NCI-H526 (cell line): Measurements from ENCODE around the gene R3HDM1.
A peak's percentile ranks its signal among the peaks of the same experiment; 100 is the strongest.
"Not testable (repeated sequence)": the region's sequence is repeated elsewhere in the genome, so short reads cannot be mapped to it uniquely, and the experiment has no call there.

Experiments used
- DNase-seq, 2 experiments: peaks; one replicate each; lab custom pipeline; 2025; lab: John Stamatoyannopoulos, UW

R3HDM1 gene

DNA sequence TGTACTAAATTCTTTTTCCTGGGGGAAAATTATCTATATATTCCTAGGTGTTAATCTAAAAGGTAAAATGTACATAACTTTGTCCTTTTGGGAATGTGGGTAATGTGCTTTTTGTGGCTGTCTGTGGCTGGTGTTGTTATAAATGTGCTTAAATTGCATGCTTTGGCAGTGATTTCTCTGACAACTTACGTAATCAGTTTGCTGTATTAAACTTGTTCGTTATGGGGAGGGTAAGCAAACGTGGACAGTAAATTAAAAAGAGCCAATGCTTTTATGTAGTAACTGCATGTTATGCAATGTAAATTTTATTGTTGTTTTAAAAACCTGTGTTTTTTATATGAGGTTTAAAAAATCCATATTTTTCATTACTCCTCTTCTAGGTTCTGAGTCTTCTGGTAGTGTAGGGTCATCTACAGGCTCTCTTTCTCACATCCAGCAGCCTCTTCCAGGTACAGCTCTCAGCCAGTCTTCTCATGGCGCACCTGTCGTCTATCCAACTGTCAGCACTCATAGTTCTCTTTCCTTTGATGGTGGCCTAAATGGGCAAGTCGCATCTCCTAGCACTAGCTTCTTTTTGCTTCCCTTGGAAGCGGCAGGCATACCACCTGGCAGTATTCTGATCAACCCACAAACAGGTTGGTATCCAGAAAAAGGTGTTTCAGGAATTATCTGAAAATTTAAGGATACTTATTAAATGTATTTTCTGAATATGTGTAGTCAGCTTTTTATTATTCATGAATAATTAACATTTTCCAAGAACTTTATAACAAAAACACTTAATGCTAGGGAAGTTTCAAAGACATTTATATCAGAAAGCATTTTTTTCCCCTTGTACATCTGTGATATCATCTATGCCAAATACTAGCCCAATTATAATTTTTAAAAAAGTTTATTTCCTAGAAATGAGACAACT lies 110.1 kb downstream of the R3HDM1 start:
- no peak for DNase-seq

DNA sequence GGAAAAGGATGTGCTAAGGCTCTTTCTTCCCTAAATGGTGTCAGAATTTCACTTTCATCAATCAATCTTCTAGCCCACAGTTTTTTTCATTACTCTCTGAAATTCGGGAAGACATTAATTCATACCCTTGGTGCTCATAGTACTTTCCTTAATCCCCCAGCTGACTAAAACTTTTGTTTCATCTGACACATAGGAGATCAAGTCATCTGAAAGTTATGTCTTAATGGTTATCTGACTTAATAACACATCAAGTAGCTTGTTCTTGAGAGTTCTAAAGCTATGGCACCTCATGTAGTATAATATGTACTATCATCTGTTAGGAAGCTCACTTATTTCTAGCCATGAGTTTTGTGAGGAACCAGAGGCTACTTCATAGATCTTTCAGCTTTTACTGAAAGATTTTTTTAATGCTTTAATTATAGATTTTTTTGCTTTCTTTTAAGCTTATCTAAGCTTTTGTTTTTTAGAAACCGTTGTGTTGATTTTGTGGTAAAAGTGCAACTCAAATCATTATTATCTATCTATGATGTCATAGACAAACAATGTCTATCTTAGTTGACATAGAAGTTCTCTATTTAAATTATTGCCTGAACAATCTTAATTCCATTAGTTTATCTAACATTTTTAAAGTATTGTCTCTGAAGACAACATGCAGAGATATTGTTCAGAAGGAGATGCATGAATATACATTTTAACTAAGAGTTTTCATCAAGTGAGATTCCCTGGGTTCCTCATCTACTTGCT lies 116.7 kb downstream of the R3HDM1 start:
- no peak for DNase-seq

DNA sequence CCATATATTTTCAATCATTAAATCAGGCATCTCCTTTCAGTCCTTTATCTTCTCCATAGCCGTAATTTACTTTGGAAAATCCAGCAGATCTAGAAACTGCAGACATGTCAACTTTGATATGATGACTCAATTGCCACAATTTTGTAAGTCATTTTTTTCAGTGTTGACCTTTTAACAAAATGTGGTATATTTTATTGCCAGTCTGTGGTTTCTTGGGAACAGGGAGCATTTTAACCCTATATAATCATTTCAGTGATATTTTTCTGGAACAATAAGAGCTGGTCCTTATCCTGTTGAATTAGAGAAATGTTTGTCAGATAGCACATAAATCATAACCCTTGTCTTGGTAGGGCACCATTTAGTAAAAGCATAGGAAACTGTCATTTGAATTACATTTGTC lies 119.4 kb downstream of the R3HDM1 start:
- no peak for DNase-seq

DNA sequence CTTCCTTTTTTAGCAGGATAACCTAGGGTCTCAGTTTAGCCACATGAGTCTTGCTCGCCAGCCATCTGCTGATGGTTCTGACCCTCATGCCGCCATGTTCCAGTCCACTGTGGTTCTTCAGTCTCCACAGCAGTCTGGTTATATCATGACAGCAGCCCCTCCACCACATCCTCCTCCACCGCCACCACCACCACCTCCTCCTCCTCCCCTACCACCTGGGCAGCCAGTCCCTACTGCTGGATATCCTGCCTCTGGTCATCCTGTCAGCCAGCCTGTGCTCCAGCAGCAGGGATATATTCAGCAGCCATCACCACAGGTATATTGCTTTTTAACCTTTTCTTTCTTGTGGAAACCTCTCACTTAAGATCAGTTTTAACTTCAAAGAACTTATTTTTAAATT lies 120.4 kb downstream of the R3HDM1 start:
- DNase-seq, result no peak

DNA sequence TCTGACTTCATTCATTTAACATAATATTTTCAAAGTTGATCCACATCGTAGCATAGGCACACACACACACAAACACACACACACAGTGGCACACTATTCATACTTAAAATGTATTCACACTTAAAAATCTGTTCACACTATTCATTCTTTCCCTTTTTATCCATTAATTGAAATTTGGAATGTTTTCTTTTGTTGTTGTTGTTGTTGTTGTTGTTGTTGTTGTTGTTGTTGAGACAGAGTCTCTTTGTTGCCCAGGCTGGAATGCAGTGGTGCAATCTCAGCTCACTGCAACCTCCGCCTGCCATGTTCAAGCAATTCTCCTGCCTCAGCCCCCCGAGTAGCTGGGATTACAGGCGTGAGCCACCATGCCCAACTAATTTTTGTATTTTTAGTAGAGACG lies 123.0 kb downstream of the R3HDM1 start:
- not testable (repeated sequence) for DNase-seq

DNA sequence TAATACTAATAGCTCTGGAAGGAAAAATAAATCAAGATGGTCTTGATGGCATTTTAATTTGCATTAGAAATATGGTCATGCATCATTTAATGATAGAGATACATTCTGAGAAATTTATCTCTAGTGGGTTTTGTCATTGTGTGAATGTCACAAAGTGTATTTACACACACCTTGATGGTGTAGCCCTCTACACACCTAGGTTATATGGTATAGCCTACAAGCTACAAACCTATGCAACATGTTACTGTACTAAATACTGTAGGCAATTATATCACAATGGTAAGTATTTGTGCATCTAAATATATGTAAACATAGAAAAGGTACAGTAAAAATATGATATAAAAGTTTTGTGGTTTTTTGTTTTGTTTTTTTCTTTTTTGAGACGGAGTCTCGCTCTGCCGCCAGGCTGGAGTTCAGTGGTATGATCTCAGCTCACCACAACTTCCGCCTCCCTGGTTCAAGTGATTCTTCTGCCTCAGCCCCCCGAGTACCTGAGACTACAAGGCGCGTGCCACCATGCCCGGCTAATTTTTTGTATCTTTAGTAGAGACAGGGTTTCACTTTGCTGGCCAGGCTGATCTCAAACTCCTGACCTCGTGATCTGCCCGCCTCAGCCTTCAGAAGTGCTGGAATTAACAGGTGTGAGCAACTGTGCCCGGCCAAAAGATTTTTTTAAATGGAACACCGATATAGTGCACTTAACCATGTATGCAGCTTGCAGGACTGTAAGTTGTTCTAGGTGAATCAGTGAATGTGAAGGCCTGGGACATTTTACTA lies 126.7 kb downstream of the R3HDM1 start:
- DNase-seq, result no peak

DNA sequence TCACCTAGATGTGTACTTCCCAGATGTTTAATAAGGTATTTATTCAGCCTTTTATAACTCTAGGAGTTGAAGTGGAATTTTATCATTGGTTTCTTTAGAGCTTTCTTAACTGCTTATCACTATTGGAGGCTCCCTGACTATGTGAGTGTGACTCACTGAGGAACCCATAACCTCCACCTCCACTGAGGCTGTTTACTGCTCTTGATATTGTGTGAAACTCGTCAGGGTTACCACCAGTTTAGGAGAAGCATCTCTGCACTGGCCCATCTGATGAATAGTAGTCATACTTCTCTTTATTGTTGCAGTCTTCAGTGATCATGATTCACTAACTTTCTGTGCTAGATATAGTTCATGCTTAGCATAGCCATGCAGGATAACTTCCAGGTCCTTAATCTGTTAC lies 130.8 kb downstream of the R3HDM1 start:
- DNase-seq, result no peak

DNA sequence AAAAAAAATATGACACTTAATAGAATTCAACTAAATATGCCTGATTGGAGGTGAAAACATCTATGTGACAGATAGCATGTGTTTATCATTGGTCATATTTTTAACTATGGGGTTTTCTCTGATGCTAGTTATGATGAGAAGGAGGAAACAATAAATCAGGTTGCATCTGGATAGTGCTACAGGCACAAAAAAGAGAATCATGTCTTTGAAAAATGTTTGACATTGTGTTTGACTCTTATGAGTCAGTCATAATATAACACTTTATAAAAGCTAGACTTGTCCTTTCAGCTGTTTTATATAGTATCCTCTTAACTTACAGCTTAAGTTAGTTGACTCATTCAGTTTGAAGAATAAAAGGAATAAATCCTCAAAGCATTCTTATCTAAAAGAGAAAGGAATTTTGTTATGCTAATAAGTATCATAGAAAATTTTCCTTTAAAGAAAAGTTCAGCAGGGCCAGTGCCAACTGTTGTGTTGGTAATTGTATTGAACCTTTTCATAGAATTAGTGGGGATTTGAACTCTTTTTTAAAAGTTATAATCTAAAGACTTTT lies 131.9 kb downstream of the R3HDM1 start:
- DNase-seq, result no peak

DNA sequence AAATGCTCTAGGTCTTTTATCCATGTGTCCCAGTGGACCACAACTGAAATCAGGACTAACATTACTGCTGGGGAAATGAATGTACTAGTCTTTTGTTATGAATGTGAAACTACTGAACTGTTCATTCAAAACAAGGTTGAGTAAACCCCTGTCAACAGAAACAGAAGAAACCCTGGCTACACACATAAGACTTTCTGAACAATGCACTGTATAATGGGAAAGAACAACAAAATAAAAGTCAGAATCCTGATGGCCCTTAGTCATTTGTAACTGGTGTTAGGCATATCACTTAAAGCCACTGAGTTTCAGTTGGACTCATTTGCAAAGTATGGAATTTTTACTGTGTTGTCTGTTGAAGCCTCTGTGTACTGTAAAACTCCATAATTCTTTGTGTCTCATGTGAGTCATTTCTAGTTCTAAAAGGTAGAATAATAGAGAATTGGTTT lies 133.4 kb downstream of the R3HDM1 start:
- DNase-seq, result peak; percentile 43 to 52

DNA sequence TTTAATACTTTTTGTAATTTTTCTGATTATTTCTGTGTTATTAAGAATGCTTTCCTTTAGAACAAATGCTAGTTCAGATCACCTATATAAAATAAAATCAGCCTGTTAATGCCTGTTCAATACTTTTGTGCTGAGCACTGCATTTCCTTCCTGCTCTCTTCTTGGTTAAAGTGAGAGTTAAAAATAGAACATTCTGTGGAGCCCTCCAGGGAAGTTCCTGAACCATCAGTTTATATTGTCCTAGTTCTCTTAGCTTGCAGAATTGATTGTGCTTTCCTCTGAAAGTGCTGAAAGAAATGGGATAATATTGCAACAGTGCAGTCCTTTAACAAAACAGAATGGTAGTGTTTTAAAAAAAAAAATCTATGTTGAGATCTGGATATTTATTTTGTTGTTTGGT lies 135.8 kb downstream of the R3HDM1 start:
- no peak for DNase-seq

DNA sequence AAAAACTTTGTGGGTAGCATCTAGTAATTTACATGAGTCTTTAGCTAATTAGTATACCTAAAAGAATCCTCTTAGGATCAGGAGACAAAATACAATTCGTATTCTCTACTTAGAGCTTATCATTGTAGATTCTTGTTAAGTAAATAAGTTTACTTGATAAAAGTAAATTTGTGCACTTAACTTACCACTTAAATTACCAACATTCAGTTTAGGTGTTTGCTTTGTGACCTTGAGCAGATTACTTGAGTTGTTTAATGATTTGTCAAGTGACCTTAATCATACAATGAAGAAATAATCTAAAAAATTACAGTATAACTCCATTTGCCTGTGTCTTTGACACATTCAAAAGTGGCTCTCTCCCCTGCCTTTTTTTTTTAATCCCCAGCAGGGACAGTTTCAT lies 143.2 kb downstream of the R3HDM1 start:
- no peak for DNase-seq

DNA sequence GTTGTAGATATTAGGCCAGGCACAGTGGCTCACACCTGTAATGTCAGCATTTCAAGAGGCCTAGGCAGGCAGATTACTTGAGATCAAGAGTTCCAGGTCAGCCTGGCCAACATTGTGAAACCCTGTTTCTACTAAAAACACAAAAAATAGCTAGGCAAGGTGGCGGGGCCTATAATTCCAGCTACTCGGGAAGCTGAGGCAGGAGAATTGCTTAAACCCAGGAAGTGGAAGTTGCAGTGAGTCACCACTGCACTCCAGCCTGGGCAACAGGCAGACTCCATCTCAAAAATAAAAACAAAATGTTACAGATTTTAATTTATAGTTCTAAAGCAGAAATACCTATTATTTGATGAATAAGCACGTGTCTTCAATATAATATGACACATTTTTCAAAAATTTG lies 144.7 kb downstream of the R3HDM1 start:
- no peak for DNase-seq

DNA sequence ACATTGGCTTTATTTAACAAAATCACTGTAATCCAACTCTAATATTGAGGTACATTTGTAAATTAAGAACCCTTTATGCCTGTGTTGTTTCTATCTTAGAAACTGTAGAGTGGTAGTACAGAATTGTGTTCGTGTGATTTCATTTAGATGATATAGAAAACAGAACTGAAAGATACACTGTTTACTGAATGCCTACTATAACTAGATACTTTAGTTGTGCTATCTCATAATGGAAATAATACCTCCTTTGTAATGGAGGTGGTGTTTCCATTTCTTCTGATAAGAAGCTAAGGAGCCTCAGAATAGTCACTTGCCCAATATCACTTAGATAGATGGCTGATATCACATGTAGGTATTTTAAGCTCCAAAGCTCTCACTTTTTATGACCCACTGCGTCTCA lies 147.8 kb downstream of the R3HDM1 start:
- no peak for DNase-seq

DNA sequence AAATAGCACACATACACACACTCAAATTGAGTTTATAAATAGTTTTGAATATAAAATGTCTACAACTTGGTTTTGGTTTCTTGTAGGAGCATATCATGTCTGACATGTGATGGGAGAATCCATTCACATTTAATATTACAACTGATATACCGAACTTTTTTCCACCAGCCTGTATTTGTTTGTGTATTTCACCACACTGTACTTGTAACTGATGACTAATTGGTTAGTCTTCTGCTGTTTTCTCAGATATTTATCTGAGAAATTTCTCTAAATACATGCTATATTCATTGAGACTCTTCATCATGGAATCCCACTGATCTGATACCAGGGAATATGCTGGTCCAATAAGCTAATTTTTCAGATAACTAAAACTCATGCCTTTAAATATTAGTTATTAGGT lies 154.1 kb downstream of the R3HDM1 start:
- DNase-seq, result no peak

DNA sequence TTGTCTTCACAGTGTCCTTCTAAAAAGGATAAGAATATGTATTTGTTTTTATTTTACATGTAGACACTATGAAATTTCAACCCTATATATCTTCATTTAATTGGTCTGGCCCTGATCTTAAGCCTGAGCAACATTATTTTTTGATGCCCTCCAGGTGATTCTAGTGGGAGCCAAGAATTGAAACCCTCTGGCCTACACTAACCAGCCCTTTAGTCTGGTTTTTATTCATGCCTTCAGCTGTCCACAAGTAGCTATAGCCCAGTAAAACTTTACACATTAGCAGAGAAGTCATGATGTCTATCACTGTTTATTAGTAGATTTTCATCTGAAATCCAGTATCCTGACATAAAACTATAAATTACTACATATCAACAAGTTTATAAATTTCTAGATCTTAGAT lies 157.7 kb downstream of the R3HDM1 start:
- no peak for DNase-seq

DNA sequence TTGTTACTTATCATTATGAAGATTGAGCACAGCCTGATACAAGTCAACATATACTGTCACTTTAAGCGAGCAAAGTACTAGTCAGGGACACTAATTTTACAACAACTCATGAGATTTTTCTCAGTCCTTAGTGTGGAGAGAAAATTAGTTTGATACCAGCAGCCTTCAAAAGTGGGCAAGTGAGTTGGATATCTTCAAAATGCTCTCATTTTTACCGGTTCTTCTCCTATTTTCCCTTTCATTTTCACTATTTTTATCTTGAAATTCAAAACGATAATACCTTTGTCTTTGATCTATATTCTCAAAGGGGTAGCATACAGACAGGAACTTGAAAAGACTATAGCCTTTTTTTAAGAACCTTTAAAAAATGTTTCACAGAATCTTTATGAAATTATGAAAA lies 158.4 kb downstream of the R3HDM1 start:
- DNase-seq, result no peak

DNA sequence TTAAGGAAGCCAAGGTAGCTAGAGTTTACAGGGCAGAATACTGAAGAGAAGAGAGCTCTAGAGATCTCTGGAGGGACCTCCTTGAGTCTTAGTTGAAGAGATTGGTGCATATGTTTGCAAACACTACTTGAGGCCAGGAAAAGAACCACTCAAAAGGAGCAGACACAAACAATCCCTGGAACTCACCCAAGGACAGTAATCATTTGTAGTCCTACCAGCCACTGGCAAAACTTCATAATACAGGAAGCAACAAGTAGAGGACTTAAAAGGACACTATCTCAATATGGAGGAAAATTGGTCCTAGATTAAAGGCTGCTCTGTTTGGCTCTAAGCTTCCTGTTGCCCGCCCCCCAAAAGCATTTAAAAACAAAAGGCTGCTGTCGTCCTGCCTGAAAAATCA lies 163.4 kb downstream of the R3HDM1 start:
- no peak for DNase-seq

DNA sequence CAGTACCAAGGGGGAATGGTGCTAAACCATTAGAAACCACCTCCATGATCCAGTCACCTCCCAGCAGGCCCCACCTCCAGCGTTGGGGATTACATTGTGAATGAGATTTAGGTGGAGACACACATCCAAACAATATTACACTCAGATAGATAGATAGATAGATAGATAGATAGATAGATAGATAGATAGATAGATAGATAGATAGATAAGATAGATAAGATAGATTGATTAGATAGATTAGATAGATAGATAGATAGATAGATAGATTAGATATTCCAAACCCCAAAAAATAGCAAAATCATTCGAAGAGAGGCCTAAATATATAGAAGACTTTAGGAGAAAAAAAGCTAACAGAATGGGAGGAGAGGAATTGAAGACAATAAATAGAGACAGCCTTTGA lies 167.6 kb downstream of the R3HDM1 start:
- DNase-seq, result no peak

DNA sequence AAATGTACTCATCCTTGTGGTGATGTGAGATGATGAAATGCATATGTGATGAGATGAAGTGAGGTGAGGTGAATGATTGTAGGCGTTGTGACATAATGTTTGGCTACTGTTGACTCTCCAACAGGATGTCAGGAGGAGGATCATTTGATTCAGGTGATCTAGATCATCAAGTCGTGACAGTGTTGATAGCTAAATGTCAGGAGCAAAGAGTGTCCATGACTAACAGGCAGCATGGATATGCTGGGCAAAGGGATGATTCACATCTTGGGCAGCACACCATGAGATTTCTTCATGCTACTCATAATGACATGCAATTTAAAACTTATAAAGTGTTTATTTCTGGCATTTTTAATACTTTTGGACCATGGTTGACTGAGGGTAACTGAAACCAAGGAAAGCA lies 170.2 kb downstream of the R3HDM1 start:
- no peak for DNase-seq

DNA sequence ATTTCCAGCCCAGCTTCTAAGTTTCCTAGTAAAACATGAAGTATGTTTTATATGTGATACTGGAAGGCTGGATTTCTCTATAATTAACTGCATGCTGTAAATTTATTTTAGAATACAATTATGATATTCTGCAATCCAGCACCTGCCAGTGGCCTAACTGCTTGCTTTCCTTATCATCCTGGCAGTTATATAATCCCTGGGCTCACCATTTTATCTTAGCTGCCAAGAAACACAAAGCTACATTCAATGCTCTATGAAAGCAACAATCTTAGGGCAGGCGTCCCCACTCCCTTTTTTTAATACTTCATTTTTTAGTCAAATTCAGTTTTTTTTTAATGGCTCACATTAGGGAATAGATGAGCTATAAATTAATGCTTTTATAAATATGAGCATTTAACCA lies 172.0 kb downstream of the R3HDM1 start:
- DNase-seq, result no peak

DNA sequence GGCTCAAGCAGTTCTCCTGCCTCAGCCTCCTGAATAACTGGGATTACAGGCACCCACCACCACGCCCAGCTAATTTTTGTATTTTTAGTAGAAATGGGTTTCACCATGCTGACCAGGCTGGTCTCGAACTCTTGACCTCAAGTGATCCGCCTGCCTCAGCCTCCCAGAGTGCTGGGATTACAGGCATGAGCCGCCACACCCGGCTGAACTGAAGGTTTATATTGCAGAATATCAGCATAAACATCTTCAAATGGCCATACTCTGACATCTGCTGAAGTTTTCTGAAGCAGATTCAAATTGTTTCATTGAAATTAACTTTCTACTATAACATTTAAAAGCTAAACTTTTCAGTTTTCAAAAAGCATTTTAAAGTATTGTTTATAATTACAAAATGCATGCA lies 172.8 kb downstream of the R3HDM1 start:
- DNase-seq, result not testable (repeated sequence)

DNA sequence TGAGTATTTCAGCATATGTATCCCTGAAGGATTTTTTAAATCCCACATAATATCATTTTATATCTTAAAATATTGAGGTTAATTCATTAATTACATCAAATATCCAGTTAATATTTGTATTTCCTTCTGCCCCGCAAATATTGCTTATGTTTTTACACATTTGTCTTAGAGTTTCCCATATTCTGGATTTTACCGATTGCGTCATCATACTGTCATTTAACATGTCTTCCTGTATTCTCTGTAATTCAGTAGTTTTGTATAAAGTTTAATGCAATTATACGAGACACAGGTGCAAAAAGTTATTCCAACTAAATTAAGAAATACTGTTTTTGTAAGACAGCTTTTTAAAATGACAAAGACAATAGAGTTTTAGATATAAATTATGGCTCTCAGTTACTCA lies 176.9 kb downstream of the R3HDM1 start:
- DNase-seq, result no peak
